HEK293 (cell line): ENCODE data around the gene BAIAP2L2.

Source experiments
- CTCF ChIA-PET: fragments of 350-600 bp; formaldehyde crosslinking; extraction: SDS; loops from one replicate; lab custom pipeline; 2021; ENCODE audit warnings: antibody characterized with exemption; lab: Yijun Ruan, JAX
- POLR2A ChIA-PET: fragments of 300-600 bp; formaldehyde crosslinking; extraction: SDS; loops from one replicate; lab custom pipeline; 2020; ENCODE audit warnings: antibody characterized with exemption, inconsistent platforms; lab: Yijun Ruan, JAX
- H3K27ac ChIP-seq: fragments of 200-500 bp; sonication (Bioruptor generic); 2 replicates; pipeline ENCODE4 v1.5.1; 2014; ENCODE audit warnings: low read depth, low read length, control low read depth, inconsistent platforms; ENCODE audit errors: extremely low read depth
- H3K36me3 ChIP-seq, 2 experiments: fragments of 200-500 bp in 1 of 2; sonication (Bioruptor generic) in 1 of 2; 1 replicate in 1 of 2; 2 replicates in 1 of 2; pipeline ENCODE4 v1.5.1; 2014 to 2017; ENCODE audit warnings: inconsistent platforms in 2 of 2, low read length in 2 of 2; ENCODE audit not compliant: control insufficient read depth in 2 of 2, insufficient read depth in 1 of 2
- H3K4me1 ChIP-seq: fragments of 200-500 bp; sonication (Bioruptor generic); 2 replicates; pipeline ENCODE4 v1.5.1; 2014; ENCODE audit warnings: mild to moderate bottlenecking, low read length, inconsistent platforms; ENCODE audit not compliant: control insufficient read depth, insufficient read depth
- H3K4me3 ChIP-seq: 2 replicates; pipeline ENCODE4 v1.5.1; 2011; ENCODE audit warnings: low read depth, mild to moderate bottlenecking, control low read depth, low read length, moderate library complexity
- H3K9me3 ChIP-seq: fragments of 200-500 bp; sonication (Bioruptor generic); 2 replicates; pipeline ENCODE4 v1.5.1; 2014; ENCODE audit warnings: low read depth, low read length, inconsistent platforms; ENCODE audit not compliant: control insufficient read depth, insufficient read depth
- GLIS2 ChIP-seq: fragments of 450-650 bp; formaldehyde crosslinking; IDR thresholded peaks from 2 replicates; pipeline ENCODE4 v1.5.1; 2016; ENCODE audit warnings: missing biosample characterization, missing genetic modification characterization
- KLF1 ChIP-seq: fragments of 450-650 bp; formaldehyde crosslinking; IDR thresholded peaks from 2 replicates; pipeline ENCODE4 v1.5.1; 2016; ENCODE audit warnings: missing biosample characterization, missing genetic modification characterization
- MEIS1 ChIP-seq: sonication (generic); formaldehyde crosslinking; IDR thresholded peaks from 2 replicates; pipeline ENCODE4 v1.8.1; 2022; ENCODE audit warnings: missing genetic modification reagents, mild to moderate bottlenecking, borderline replicate concordance
- OSR2 ChIP-seq: fragments of 450-650 bp; formaldehyde crosslinking; IDR thresholded peaks from 2 replicates; pipeline ENCODE4 v1.5.1; 2016; ENCODE audit warnings: missing biosample characterization, missing genetic modification characterization
- PATZ1 ChIP-seq: fragments of 450-650 bp; formaldehyde crosslinking; IDR thresholded peaks from 2 replicates; pipeline ENCODE4 v1.5.1; 2016; ENCODE audit warnings: missing biosample characterization, missing genetic modification characterization
- SP2 ChIP-seq: fragments of 450-650 bp; formaldehyde crosslinking; IDR thresholded peaks from 2 replicates; pipeline ENCODE4 v1.5.1; 2016; ENCODE audit warnings: missing biosample characterization, missing genetic modification characterization
- ZBTB20 ChIP-seq: fragments of 450-650 bp; formaldehyde crosslinking; IDR thresholded peaks from 2 replicates; pipeline ENCODE4 v1.5.1; 2016; ENCODE audit warnings: missing biosample characterization, missing genetic modification characterization
- ZEB2 ChIP-seq: fragments of 450-650 bp; formaldehyde crosslinking; IDR thresholded peaks from 2 replicates; pipeline ENCODE4 v1.5.1; 2016; ENCODE audit warnings: missing biosample characterization, missing genetic modification characterization
- ZFP37 ChIP-seq: fragments of 450-650 bp; formaldehyde crosslinking; IDR thresholded peaks from 2 replicates; pipeline ENCODE4 v1.5.1; 2016; ENCODE audit warnings: missing biosample characterization, missing genetic modification characterization
- ZFP41 ChIP-seq: fragments of 450-650 bp; formaldehyde crosslinking; IDR thresholded peaks from 2 replicates; pipeline ENCODE4 v1.5.1; 2016; ENCODE audit warnings: missing biosample characterization, missing genetic modification characterization, borderline replicate concordance
- ZNF266 ChIP-seq: fragments of 450-650 bp; formaldehyde crosslinking; IDR thresholded peaks from 2 replicates; pipeline ENCODE4 v1.5.1; 2016; ENCODE audit warnings: missing biosample characterization, missing genetic modification characterization, low read depth
- ZNF548 ChIP-seq: fragments of 450-650 bp; formaldehyde crosslinking; IDR thresholded peaks from 2 replicates; pipeline ENCODE4 v1.5.1; 2016; ENCODE audit warnings: missing biosample characterization, missing genetic modification characterization
- ZNF585B ChIP-seq: fragments of 450-650 bp; formaldehyde crosslinking; IDR thresholded peaks from 2 replicates; pipeline ENCODE4 v1.5.1; 2016; ENCODE audit warnings: missing biosample characterization, missing genetic modification characterization
- ZNF645 ChIP-seq: fragments of 450-650 bp; formaldehyde crosslinking; IDR thresholded peaks from 2 replicates; pipeline ENCODE4; 2016; ENCODE audit warnings: missing biosample characterization, missing genetic modification characterization
- ZNF701 ChIP-seq: fragments of 450-650 bp; formaldehyde crosslinking; IDR thresholded peaks from 2 replicates; pipeline ENCODE4 v1.5.1; 2016; ENCODE audit warnings: missing biosample characterization, missing genetic modification characterization
- ZNF747 ChIP-seq: fragments of 450-650 bp; formaldehyde crosslinking; IDR thresholded peaks from 2 replicates; pipeline ENCODE4 v1.5.1; 2016; ENCODE audit warnings: missing biosample characterization, missing genetic modification characterization
- ZNF776 ChIP-seq: fragments of 450-650 bp; formaldehyde crosslinking; IDR thresholded peaks from 2 replicates; pipeline ENCODE4 v1.5.0; 2017; ENCODE audit warnings: missing biosample characterization, missing genetic modification characterization, borderline replicate concordance
- ZNF791 ChIP-seq: fragments of 450-650 bp; formaldehyde crosslinking; IDR thresholded peaks from 2 replicates; pipeline ENCODE4 v1.5.1; 2016; ENCODE audit warnings: missing biosample characterization, missing genetic modification characterization
- ZNF792 ChIP-seq: fragments of 450-650 bp; formaldehyde crosslinking; IDR thresholded peaks from 2 replicates; pipeline ENCODE4 v1.5.1; 2016; ENCODE audit warnings: missing biosample characterization, missing genetic modification characterization
- TF ChIP-seq, protein P1 (sequence below): fragments of 450-650 bp; formaldehyde crosslinking; IDR thresholded peaks from 2 replicates; pipeline ENCODE4 v1.5.1; 2016; ENCODE audit warnings: missing biosample characterization, missing genetic modification characterization
- TF ChIP-seq, protein P2 (sequence below): fragments of 450-650 bp; formaldehyde crosslinking; optimal IDR thresholded peaks from 2 replicates; pipeline ENCODE3; 2016; ENCODE audit warnings: missing biosample characterization, mild to moderate bottlenecking, missing genetic modification characterization
- TF ChIP-seq, protein P3 (sequence below): fragments of 450-650 bp; formaldehyde crosslinking; IDR thresholded peaks from 2 replicates; pipeline ENCODE4 v1.5.1; 2016; ENCODE audit warnings: missing biosample characterization, missing genetic modification characterization
- TF ChIP-seq, protein P4 (sequence below): fragments of 450-650 bp; formaldehyde crosslinking; IDR thresholded peaks from 2 replicates; pipeline ENCODE4 v1.5.1; 2016; ENCODE audit warnings: missing biosample characterization, missing genetic modification characterization, borderline replicate concordance

BAIAP2L2 gene

DNA sequence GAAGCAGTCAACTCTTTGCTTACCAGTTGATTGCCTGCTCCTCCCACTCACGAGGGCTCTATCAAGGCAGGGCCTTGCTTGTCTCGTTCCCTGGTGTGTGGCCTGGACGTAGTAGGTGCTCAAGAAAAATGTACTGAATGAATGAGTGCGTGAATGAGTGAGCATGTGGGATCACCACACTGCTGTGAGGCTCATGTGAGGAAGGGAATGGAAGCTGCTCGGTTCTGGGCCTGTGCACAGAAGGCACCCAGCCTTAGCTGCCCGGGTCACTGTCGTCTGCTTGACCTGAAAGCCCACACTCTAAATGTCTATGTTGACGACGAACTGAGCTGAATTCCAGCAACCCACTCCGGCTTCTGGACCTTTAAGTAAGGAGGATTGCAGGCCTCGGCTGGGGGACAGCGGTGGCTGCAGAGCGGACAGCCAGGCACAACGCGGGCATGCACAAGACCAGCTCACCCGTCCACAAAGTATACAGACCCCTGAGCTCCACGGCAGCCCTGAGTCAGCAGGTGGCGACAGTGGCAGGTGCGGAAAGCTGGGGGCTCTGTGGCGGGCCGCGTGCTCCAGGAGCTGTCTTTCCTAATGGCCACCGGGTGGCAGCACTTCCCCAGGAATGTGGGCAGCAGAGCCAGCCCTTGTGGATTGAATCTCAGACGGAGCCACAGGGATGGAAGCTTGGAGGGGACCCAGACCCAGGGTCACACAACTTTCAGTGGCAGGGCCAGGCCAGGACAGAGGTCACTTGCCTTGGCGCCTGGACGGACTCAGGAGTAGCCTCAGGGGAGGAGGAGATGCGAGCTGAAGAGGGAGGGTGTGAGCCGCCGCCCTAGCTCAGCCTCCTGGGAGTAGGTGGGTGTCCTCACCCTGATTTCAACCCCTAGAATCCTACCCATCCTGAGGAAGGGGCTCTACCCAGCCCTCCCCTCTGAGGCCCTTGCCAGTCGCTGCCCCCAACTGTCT is 58.3 kb downstream of the BAIAP2L2 start (continued):
- TF ChIP-seq ZNF701 = no peak
- no peak for TF ChIP-seq ZNF776 (tag by site-specific recombination)
- TF ChIP-seq PATZ1 (tag by site-specific recombination) = peak; percentile 88
- no peak for TF ChIP-seq MEIS1 (CRISPR knock-in tag)
- no peak for TF ChIP-seq ZFP41
- no peak for TF ChIP-seq ZBTB20 (tag by site-specific recombination)
- TF ChIP-seq, protein P1, sequence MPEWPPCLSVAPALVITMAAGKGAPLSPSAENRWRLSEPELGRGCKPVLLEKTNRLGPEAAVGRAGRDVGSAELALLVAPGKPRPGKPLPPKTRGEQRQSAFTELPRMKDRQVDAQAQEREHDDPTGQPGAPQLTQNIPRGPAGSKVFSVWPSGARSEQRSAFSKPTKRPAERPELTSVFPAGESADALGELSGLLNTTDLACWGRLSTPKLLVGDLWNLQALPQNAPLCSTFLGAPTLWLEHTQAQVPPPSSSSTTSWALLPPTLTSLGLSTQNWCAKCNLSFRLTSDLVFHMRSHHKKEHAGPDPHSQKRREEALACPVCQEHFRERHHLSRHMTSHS (tag by site-specific recombination) = no peak
- no peak for TF ChIP-seq ZNF792
- TF ChIP-seq OSR2 (tag by site-specific recombination) = 0 out of 2 replicates have a peak, but pooled peaks have one; percentile 31
- no peak for TF ChIP-seq ZNF747
- TF ChIP-seq SP2 (tag by site-specific recombination) = no peak
- TF ChIP-seq ZNF585B (tag by site-specific recombination) = no peak
- peak; percentile 47; the same call in 1 of the 2 replicates for TF ChIP-seq ZEB2 (tag by site-specific recombination)
- TF ChIP-seq GLIS2 = no peak

DNA sequence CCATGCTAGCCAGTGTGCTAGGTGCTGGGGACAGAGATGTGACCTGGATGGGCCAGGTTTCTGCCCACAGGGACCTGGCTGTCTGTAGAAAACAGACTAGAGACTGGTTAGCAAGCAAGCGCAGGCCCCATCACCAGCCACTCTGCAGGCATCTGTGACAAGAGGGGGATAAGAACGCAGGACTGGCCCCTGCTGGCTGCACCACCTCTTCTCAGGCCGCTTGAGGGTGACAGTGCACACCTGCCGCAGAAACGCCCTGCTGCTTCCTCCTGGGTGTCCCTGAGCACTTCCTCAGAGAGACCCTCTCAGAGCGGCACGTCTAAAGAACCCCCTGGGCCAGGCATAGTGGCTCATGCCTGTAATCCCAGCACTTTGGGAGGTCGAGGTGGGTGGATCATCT is 59.2 kb downstream of the BAIAP2L2 start:
- H3K4me3 ChIP-seq = no peak overlapping the region
- ChIA-PET POLR2A (interaction anchor here (1.1 kb wide), 1 partner anchor 417 kb away, joined by 3 read pairs; the partner anchor contains the start of gene KDELR3), CTCF (interaction anchor here (0.8 to 5.3 kb wide), 20 partner anchors 9 to 1479 kb away, joined by 3 to 74 read pairs (median 5); partner anchors contain the start of genes DMC1, MAFF and SLC16A8)
- no peak overlapping the region for H3K27ac ChIP-seq
- no peaks in the 10 kb centered on the region for H3K9me3 ChIP-seq
- H3K4me1 ChIP-seq = no peaks in the 10 kb centered on the region
- TF ChIP-seq, protein P2, sequence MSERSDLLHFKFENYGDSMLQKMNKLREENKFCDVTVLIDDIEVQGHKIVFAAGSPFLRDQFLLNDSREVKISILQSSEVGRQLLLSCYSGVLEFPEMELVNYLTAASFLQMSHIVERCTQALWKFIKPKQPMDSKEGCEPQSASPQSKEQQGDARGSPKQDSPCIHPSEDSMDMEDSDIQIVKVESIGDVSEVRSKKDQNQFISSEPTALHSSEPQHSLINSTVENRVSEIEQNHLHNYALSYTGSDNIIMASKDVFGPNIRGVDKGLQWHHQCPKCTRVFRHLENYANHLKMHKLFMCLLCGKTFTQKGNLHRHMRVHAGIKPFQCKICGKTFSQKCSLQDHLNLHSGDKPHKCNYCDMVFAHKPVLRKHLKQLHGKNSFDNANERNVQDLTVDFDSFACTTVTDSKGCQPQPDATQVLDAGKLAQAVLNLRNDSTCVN (tag by site-specific recombination) = no peak
- TF ChIP-seq, protein P3, sequence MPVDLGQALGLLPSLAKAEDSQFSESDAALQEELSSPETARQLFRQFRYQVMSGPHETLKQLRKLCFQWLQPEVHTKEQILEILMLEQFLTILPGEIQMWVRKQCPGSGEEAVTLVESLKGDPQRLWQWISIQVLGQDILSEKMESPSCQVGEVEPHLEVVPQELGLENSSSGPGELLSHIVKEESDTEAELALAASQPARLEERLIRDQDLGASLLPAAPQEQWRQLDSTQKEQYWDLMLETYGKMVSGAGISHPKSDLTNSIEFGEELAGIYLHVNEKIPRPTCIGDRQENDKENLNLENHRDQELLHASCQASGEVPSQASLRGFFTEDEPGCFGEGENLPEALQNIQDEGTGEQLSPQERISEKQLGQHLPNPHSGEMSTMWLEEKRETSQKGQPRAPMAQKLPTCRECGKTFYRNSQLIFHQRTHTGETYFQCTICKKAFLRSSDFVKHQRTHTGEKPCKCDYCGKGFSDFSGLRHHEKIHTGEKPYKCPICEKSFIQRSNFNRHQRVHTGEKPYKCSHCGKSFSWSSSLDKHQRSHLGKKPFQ (tag by site-specific recombination) = no peak
- TF ChIP-seq, protein P4, sequence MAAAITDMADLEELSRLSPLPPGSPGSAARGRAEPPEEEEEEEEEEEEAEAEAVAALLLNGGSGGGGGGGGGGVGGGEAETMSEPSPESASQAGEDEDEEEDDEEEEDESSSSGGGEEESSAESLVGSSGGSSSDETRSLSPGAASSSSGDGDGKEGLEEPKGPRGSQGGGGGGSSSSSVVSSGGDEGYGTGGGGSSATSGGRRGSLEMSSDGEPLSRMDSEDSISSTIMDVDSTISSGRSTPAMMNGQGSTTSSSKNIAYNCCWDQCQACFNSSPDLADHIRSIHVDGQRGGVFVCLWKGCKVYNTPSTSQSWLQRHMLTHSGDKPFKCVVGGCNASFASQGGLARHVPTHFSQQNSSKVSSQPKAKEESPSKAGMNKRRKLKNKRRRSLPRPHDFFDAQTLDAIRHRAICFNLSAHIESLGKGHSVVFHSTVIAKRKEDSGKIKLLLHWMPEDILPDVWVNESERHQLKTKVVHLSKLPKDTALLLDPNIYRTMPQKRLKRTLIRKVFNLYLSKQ (tag by site-specific recombination) = no peak
- TF ChIP-seq ZNF791 (no peak), KLF1 (tag by site-specific recombination) (no peak), ZNF645 (no peak), ZNF266 (tag by site-specific recombination) (no peak), ZFP37 (tag by site-specific recombination) (no peak), ZNF548 (tag by site-specific recombination) (no peak)
- H3K36me3 ChIP-seq = no peaks in the 10 kb centered on the region
